VCaP (cell line): ENCODE data around the gene FMN2.

Source experiments
- H3K27ac ChIP-seq: fragments of 450-650 bp; 2 replicates; pipeline ENCODE4 v1.5.1; 2017
- TF ChIP-seq, protein P1 (sequence below): fragments of 450-650 bp; conservative IDR thresholded peaks from 2 replicates; pipeline ENCODE4 v1.5.1; 2017; ENCODE audit warnings: mild to moderate bottlenecking, moderate library complexity

The FMN2 gene

DNA sequence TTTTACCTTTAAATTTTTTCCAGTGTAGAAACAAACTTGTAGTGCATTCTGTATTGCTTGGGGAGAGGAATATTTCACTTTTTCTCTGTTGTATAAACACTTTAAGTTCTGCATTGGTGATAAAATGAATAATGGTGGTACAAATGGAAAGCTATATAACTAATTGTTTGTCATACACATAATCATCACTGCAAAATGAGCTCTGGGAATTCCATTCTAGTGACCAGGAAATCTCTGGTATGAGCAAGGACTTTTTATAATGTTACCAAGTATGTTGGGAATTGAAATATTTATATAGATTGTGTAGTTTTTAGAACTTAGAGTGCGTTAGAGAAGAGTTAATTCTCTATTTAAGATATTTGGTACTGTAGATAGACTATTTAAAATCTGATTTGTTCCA is 5.0 kb upstream of the FMN2 start:
- TF ChIP-seq, protein P1, sequence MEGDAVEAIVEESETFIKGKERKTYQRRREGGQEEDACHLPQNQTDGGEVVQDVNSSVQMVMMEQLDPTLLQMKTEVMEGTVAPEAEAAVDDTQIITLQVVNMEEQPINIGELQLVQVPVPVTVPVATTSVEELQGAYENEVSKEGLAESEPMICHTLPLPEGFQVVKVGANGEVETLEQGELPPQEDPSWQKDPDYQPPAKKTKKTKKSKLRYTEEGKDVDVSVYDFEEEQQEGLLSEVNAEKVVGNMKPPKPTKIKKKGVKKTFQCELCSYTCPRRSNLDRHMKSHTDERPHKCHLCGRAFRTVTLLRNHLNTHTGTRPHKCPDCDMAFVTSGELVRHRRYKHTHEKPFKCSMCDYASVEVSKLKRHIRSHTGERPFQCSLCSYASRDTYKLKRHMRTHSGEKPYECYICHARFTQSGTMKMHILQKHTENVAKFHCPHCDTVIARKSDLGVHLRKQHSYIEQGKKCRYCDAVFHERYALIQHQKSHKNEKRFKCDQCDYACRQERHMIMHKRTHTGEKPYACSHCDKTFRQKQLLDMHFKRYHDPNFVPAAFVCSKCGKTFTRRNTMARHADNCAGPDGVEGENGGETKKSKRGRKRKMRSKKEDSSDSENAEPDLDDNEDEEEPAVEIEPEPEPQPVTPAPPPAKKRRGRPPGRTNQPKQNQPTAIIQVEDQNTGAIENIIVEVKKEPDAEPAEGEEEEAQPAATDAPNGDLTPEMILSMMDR = no peak
- peak overlapping the region; percentile 73; the same call in 1 of the 2 replicates for H3K27ac ChIP-seq

DNA sequence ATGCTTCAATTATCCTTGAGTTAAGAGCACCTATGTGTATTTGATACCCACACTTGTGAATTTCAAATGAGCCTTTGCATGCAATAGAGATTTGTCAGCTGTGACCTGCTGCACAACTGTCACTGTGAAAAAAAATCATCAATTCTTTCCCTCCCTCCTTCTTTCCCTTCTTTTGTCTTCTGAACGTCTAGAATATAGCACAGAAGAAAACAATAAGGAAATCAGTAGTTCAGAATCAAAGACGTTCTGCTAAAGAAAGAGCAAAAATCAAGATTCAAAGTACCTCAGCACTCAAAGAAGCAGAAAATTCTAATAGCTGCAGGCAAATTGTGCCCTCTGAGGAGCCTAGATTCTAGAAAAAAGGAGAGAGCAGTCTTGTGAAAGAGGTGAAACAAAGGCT is 1.7 kb upstream of the FMN2 start:
- no peak overlapping the region for H3K27ac ChIP-seq
- TF ChIP-seq, protein P1 = no peak

DNA sequence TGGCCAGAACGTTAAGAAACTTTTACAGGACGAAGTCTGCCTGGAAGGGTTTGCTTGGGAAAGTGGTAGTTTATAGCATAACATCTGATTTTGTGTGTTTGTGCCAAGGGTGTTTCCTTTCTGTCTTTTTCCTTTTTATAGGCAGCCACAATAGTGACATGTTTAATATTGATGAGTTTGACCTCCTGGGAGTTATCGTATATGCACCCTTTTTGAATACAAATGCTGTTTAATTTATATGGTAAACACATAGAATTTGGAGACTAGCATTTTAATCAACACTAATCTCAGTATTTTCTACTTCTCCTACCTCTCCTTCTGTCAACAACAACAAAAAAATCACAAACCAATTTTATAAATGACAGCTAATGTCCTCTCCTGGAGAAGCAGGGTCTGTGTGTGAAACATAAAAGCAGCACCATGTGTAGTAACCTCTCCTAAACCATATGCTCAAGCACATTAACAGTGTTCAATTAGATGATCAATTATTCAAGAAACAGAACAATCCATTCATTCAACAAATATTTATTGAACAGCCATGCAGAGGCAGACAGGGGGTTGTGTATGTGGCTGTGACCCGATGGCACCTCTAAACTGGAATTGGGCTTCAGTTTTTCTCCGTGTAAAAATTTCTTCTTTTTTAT is 604 bp upstream of the FMN2 start:
- TF ChIP-seq, protein P1 = no peak
- H3K27ac ChIP-seq = peak overlapping the region; percentile 74

DNA sequence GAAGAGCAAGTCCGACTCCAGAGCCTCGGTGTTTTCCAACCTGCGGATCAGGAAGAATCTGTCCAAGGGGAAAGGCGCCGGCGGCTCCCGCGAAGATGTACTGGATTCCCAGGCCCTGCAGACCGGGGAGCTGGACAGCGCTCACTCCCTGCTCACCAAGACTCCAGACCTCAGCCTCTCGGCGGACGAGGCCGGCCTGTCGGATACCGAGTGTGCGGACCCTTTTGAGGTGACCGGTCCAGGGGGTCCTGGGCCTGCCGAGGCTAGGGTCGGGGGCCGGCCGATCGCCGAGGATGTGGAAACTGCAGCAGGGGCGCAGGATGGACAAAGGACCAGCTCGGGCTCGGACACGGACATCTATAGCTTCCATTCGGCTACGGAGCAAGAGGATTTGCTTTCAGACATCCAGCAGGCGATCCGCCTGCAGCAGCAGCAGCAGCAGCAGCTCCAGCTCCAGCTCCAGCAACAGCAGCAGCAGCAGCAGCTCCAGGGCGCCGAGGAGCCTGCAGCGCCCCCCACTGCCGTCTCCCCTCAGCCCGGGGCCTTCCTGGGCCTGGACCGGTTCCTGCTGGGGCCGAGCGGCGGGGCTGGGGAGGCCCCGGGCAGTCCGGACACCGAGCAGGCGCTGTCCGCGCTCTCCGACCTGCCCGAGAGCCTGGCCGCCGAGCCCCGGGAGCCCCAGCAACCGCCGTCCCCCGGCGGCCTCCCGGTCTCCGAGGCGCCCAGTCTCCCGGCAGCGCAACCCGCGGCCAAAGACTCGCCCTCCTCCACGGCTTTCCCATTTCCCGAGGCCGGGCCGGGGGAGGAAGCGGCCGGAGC is 827 bp downstream of the FMN2 start:
- peak overlapping the region; percentile 74 for H3K27ac ChIP-seq
- TF ChIP-seq, protein P1 = peak; percentile 65

DNA sequence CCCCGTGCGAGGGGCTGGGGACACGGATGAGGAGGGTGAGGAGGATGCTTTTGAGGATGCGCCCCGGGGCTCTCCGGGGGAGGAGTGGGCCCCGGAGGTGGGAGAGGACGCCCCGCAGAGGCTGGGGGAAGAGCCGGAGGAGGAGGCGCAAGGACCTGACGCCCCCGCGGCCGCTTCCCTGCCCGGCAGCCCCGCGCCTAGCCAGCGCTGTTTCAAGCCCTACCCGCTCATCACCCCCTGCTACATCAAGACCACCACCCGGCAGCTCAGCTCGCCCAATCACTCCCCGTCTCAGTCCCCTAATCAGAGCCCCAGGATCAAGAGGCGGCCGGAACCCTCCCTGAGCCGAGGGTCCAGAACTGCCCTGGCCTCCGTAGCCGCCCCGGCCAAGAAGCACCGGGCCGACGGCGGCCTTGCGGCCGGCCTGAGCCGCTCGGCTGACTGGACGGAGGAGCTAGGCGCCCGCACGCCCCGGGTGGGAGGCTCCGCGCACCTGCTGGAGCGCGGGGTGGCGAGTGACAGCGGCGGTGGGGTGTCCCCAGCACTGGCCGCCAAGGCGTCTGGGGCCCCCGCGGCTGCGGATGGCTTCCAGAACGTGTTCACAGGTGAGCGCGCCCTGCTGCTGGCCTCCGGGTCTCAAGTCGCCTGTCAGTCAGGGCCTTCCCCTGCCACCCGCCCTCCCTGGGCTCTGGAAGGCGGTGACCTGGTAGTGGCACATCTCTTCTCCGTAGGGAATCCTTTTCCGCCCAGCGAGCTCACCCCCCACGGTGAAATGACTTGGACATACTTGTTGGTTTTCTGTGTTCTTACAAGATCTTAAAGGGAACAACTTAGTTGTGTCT is 1.7 kb downstream of the FMN2 start:
- TF ChIP-seq, protein P1 = no peak
- peak overlapping the region; percentile 74 for H3K27ac ChIP-seq

DNA sequence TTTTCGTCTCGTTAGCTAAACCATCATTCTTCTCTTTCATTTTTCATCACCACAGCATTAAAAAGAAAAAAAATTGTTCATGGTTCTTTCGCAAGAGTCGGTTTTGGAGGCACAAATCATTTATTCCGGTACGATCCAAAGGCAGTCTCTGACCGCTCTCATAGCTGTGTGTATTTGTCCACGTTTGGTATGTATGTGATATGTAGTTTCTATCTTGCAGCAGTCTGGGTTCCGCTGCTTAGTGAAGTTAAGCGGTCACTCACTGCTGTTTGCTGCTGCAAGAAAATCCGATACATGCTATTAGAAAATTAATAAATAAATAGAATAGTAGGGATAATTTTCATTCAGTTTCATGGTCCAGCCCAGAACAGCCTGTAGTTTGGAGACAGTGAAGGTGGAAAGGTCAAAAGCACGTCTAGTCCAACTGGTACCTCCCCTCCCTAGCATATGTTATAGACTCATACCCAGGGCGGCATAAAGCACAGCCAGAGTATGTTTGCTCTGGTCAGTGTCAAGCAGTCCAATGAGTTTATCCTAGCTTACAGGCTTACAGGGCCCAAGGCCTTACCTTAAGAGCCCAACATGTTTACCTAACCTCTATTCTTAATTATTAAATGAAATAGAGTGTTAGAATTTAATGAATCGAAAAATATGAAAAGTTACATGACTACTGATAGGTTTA is 2.5 kb downstream of the FMN2 start:
- no peak overlapping the region for H3K27ac ChIP-seq
- TF ChIP-seq, protein P1 = no peak
